Rectal smooth muscle tissue (tissue), 1 donor: ENCODE results near the gene NPAS4.

Source experiments
- H3K27ac ChIP-seq: one replicate; pipeline ENCODE4 v1.7.0; 2013; ENCODE audit warnings: low read depth, low read length, inconsistent platforms
- H3K27me3 ChIP-seq: one replicate; pipeline ENCODE4 v1.7.0; 2013; ENCODE audit warnings: low read length; ENCODE audit not compliant: control insufficient read depth, insufficient read depth
- H3K36me3 ChIP-seq: one replicate; pipeline ENCODE4 v1.7.0; 2013; ENCODE audit warnings: low read length; ENCODE audit not compliant: control insufficient read depth, insufficient read depth
- H3K4me1 ChIP-seq: one replicate; pipeline ENCODE4 v1.7.0; 2013; ENCODE audit warnings: low read length; ENCODE audit not compliant: control insufficient read depth, insufficient read depth
- H3K4me3 ChIP-seq: one replicate; pipeline ENCODE4 v1.7.0; 2013; ENCODE audit warnings: low read length
- H3K9ac ChIP-seq: one replicate; pipeline ENCODE4 v1.7.0; 2013; ENCODE audit warnings: low read length

Gene NPAS4

GRCh38 chr11:66408488-66409214 is 12.2 kb upstream of the NPAS4 start:
- H3K9ac ChIP-seq: no peak overlapping the region
- peak overlapping the region; percentile 60 for H3K4me3 ChIP-seq
- H3K36me3 ChIP-seq: no peaks in the 10 kb centered on the region
- no peaks in the 10 kb centered on the region for H3K27me3 ChIP-seq
- peak overlapping the region; percentile 86 for H3K27ac ChIP-seq
- H3K4me1 ChIP-seq: peaks cover 27% of the 10 kb centered on the region

- H3K9ac ChIP-seq: no peak overlapping the region
Observed at GRCh38 chr11:66409226-66409625, 11.6 kb upstream of the NPAS4 start.

GRCh38 chr11:66410191-66410590 is 10.6 kb upstream of the NPAS4 start:
- peak overlapping the region; percentile 86 for H3K27ac ChIP-seq
- no peak overlapping the region for H3K9ac ChIP-seq
- H3K27me3 ChIP-seq: no peaks in the 10 kb centered on the region
- no peaks in the 10 kb centered on the region for H3K36me3 ChIP-seq
- H3K4me1 ChIP-seq: peaks cover 31% of the 10 kb centered on the region
- peak overlapping the region; percentile 58 for H3K4me3 ChIP-seq

More at GRCh38 chr11:66409226-66409625, 11.6 kb upstream of the NPAS4 start:
- H3K4me3 ChIP-seq: peak overlapping the region; percentile 58
- peaks cover 31% of the 10 kb centered on the region for H3K4me1 ChIP-seq
- no peaks in the 10 kb centered on the region for H3K36me3 ChIP-seq
- peak overlapping the region; percentile 86 for H3K27ac ChIP-seq
- H3K27me3 ChIP-seq: no peaks in the 10 kb centered on the region

- Histone ChIP-seq H3K36me3 (no peaks in the 10 kb centered on the region), H3K4me3 (peak overlapping the region; percentile 58)
Observed at GRCh38 chr11:66411323-66411722, 9.5 kb upstream of the NPAS4 start.

GRCh38 chr11:66412110-66412509 is 8.7 kb upstream of the NPAS4 start:
- Histone ChIP-seq H3K4me1 (peaks cover 31% of the 10 kb centered on the region), H3K9ac (no peak overlapping the region), H3K36me3 (no peaks in the 10 kb centered on the region), H3K27ac (no peak overlapping the region), H3K4me3 (peak overlapping the region; percentile 9), H3K27me3 (no peaks in the 10 kb centered on the region)

More at GRCh38 chr11:66411323-66411722, 9.5 kb upstream of the NPAS4 start:
- Histone ChIP-seq H3K9ac (no peak overlapping the region), H3K4me1 (peaks cover 31% of the 10 kb centered on the region), H3K27me3 (no peaks in the 10 kb centered on the region), H3K27ac (no peak overlapping the region)

- H3K36me3 ChIP-seq: no peaks in the 10 kb centered on the region
- H3K27ac ChIP-seq: no peak overlapping the region
- no peak overlapping the region for H3K9ac ChIP-seq
- H3K4me3 ChIP-seq: no peak overlapping the region
- no peaks in the 10 kb centered on the region for H3K27me3 ChIP-seq
- H3K4me1 ChIP-seq: peaks cover 37% of the 10 kb centered on the region
Observed at GRCh38 chr11:66413167-66413566, 7.7 kb upstream of the NPAS4 start.

- Histone ChIP-seq H3K27ac (no peak overlapping the region), H3K9ac (no peak overlapping the region), H3K4me3 (no peak overlapping the region), H3K36me3 (no peaks in the 10 kb centered on the region), H3K27me3 (no peaks in the 10 kb centered on the region), H3K4me1 (peaks cover 46% of the 10 kb centered on the region)
Observed at GRCh38 chr11:66414120-66414934, 6.5 kb upstream of the NPAS4 start.

- Histone ChIP-seq H3K27ac (no peak overlapping the region), H3K9ac (no peak overlapping the region), H3K27me3 (no peaks in the 10 kb centered on the region), H3K4me3 (no peak overlapping the region), H3K4me1 (peaks cover 40% of the 10 kb centered on the region), H3K36me3 (no peaks in the 10 kb centered on the region)
Observed at GRCh38 chr11:66415423-66415822, 5.4 kb upstream of the NPAS4 start.

GRCh38 chr11:66417000-66417399 is 3.8 kb upstream of the NPAS4 start:
- H3K9ac ChIP-seq: no peak overlapping the region
- H3K36me3 ChIP-seq: no peaks in the 10 kb centered on the region
- H3K27ac ChIP-seq: no peak overlapping the region
- peaks cover 36% of the 10 kb centered on the region for H3K4me1 ChIP-seq
- H3K27me3 ChIP-seq: no peaks in the 10 kb centered on the region
- no peak overlapping the region for H3K4me3 ChIP-seq

- Histone ChIP-seq H3K4me3 (no peak overlapping the region), H3K9ac (no peak overlapping the region), H3K36me3 (peaks cover 4% of the 10 kb centered on the region), H3K27me3 (no peaks in the 10 kb centered on the region), H3K4me1 (peaks cover 25% of the 10 kb centered on the region), H3K27ac (no peak overlapping the region)
Observed at GRCh38 chr11:66418168-66418985, 2.5 kb upstream of the NPAS4 start.

GRCh38 chr11:66418986-66419308 is 1.9 kb upstream of the NPAS4 start:
- Histone ChIP-seq H3K4me1 (peaks cover 19% of the 10 kb centered on the region), H3K36me3 (peaks cover 4% of the 10 kb centered on the region), H3K4me3 (no peak overlapping the region), H3K27me3 (no peaks in the 10 kb centered on the region), H3K27ac (no peak overlapping the region), H3K9ac (no peak overlapping the region)

GRCh38 chr11:66419825-66420224 is 1.0 kb upstream of the NPAS4 start:
- no peak overlapping the region for H3K4me3 ChIP-seq
- no peak overlapping the region for H3K9ac ChIP-seq
- no peaks in the 10 kb centered on the region for H3K27me3 ChIP-seq
- H3K4me1 ChIP-seq: peaks cover 18% of the 10 kb centered on the region
- H3K36me3 ChIP-seq: peaks cover 4% of the 10 kb centered on the region
- no peak overlapping the region for H3K27ac ChIP-seq
